Thoracic aorta (tissue), 2 donors: ENCODE measurements around the gene PCDHGA1. TPM values are rescaled to one million over a fixed set of nuclear protein-coding genes. Genes with fewer than 3 reads are reported as not detected.
A peak's percentile ranks its signal among the peaks of the same experiment; 100 is the strongest.
"Not testable (repeated sequence)": the region's sequence is repeated elsewhere in the genome, so short reads cannot be mapped to it uniquely, and the experiment has no call there.

ENCODE experiments used
- ATAC-seq: fragments of 150-250 bp; one replicate; pipeline ENCODE4 v1.8.0; 2017; ENCODE audit warnings: low read depth; ENCODE audit not compliant: insufficient number of reproducible peaks, low FRiP score
- DNase-seq: peaks from one replicate; pipeline ENCODE4 v3.0.0-alpha.2; 2020; ENCODE audit warnings: low spot score
- H3K27ac ChIP-seq, 2 donors: fragments of 200-600 bp; sonication (generic); 1 replicate in 1 of 2; 2 replicates in 1 of 2; pipeline ENCODE4 v1.5.1; 2016; ENCODE audit warnings: mild to moderate bottlenecking in 2 of 2, moderate library complexity in 2 of 2
- H3K27me3 ChIP-seq: fragments of 200-600 bp; sonication (generic); replicated peaks from 2 replicates; pipeline ENCODE4 v1.6.0; 2016; ENCODE audit warnings: mild to moderate bottlenecking; ENCODE audit not compliant: insufficient read depth
- H3K36me3 ChIP-seq: fragments of 200-600 bp; sonication (generic); one replicate; pipeline ENCODE4 v1.5.1; 2016
- H3K4me1 ChIP-seq, 2 donors: fragments of 200-600 bp; sonication (generic); 1 replicate in 1 of 2; 2 replicates in 1 of 2; pipeline versions ENCODE4 v1.5.1 to v1.6.0; 2016; ENCODE audit warnings: low read depth in 2 of 2, mild to moderate bottlenecking in 1 of 2; ENCODE audit not compliant: control insufficient read depth in 1 of 2
- H3K4me3 ChIP-seq: fragments of 200-600 bp; sonication (generic); 2 replicates; pipeline ENCODE4 v1.5.1; 2016; ENCODE audit warnings: mild to moderate bottlenecking
- H3K9me3 ChIP-seq: fragments of 200-600 bp; sonication (generic); 2 replicates; pipeline ENCODE4 v1.5.1; 2016
- total RNA-seq, 2 donors: library from RNA; depleted of rRNA; stranded (reverse); fragments of >200 nt; gene quantifications; one replicate each; pipeline versions ENCODE4 v1.1.0 to v1.2.3, GENCODE V29; 2016
- TF ChIP-seq, protein P1 (sequence below): fragments of 200-600 bp; sonication (generic); IDR thresholded peaks from one replicate; pipeline ENCODE4 v1.5.1; 2019; ENCODE audit warnings: antibody characterized with exemption

PCDHGA1 gene
- total RNA-seq, 2 donors from 2014 or later: 0.41 to 2.8 TPM

DNA sequence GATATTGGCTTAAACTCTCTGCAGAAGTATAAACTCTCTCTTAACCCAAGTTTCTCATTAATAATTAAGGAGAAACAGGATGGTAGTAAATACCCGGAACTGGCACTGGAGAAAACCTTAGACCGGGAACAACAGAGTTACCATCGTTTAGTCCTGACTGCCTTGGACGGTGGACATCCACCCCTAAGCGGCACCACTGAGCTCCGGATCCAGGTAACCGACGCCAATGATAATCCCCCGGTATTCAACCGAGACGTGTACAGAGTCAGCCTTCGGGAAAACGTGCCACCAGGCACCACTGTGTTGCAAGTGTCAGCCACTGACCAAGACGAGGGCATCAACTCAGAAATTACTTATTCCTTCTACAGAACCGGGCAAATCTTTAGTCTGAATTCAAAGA, 68.3 kb downstream of the PCDHGA1 start:
- TF ChIP-seq, protein P1, sequence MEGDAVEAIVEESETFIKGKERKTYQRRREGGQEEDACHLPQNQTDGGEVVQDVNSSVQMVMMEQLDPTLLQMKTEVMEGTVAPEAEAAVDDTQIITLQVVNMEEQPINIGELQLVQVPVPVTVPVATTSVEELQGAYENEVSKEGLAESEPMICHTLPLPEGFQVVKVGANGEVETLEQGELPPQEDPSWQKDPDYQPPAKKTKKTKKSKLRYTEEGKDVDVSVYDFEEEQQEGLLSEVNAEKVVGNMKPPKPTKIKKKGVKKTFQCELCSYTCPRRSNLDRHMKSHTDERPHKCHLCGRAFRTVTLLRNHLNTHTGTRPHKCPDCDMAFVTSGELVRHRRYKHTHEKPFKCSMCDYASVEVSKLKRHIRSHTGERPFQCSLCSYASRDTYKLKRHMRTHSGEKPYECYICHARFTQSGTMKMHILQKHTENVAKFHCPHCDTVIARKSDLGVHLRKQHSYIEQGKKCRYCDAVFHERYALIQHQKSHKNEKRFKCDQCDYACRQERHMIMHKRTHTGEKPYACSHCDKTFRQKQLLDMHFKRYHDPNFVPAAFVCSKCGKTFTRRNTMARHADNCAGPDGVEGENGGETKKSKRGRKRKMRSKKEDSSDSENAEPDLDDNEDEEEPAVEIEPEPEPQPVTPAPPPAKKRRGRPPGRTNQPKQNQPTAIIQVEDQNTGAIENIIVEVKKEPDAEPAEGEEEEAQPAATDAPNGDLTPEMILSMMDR: no peak
- Histone ChIP-seq H3K4me1 (no peaks in the 10 kb centered on the region), H3K27me3 (no peaks in the 10 kb centered on the region), H3K4me3 (peak overlapping the region; percentile 33), H3K27ac (no peak overlapping the region), H3K9me3 (peaks cover 88% of the 10 kb centered on the region), H3K36me3 (no peaks in the 10 kb centered on the region)
- ATAC-seq: no peak
- DNase-seq: no peak

DNA sequence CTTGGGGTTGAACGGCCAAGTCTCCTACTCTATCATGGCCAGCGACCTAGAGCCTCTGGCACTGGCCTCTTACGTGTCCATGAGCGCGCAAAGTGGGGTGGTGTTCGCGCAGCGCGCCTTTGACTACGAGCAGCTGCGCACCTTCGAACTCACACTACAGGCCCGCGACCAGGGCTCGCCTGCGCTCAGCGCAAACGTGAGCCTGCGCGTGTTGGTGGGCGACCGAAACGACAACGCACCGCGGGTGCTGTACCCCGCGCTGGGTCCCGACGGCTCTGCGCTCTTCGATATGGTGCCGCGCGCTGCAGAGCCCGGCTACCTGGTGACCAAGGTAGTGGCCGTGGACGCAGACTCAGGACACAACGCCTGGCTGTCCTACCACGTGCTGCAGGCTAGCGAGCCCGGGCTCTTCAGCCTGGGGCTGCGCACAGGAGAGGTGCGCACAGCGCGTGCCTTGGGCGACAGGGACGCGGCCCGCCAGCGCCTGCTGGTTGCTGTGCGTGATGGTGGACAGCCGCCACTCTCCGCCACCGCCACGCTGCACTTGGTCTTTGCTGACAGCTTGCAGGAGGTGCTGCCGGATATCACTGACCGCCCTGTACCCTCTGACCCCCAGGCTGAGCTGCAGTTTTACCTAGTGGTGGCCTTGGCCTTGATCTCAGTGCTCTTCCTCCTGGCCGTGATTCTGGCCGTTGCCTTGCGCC, 69.4 kb downstream of the PCDHGA1 start:
- Histone ChIP-seq H3K27me3 (no peaks in the 10 kb centered on the region), H3K4me3 (peak overlapping the region; percentile 24), H3K36me3 (no peaks in the 10 kb centered on the region), H3K9me3 (peaks cover 88% of the 10 kb centered on the region), H3K4me1 (no peaks in the 10 kb centered on the region), H3K27ac (no peak overlapping the region)
- DNase-seq (no peak), ATAC-seq (no peak)
- TF ChIP-seq, protein P1: no peak

DNA sequence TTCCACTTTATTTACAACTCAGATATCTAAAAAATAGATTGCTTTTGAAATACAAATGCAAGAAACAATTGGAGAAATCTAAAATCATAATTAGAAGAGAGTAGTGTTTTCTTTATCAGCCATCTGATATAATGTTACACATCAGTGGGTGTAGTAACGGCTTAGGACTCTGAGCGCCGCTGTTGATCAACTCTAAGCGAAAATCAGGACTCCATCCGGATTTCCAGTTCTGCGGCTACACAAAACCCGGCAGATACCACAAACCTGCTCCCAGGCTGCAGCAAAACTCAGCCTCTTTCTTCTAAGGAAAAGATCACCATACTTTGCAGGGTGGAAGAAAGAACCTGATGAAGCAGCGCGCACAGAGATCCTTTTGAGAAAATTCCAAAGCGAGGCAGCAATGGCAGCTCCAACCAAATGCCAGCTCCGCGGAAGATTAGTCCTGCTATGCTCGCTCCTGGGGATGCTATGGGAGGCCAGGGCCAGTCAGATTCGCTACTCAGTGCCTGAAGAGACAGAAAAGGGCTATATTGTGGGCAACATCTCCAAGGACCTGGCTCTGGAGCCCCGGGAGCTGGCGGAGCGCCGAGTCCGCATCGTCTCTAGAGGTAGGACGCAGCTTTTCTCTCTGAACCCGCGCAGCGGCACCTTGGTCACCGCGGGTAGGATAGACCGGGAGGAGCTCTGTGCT, 72.4 kb downstream of the PCDHGA1 start, which contains the start of gene PCDHGA9:
Gene PCDHGA9 (plus strand): TSS at position 226 of the 691 bp plus-strand sequence. CDS start 175 bp downstream, at position 401.
- Histone ChIP-seq H3K9me3 (peaks cover 90% of the 10 kb centered on the region), H3K27ac (no peak within 1 kb of the TSS), H3K36me3 (no peaks in the 10 kb centered on the region), H3K4me3 (peak within 1 kb of the TSS; percentile 55), H3K4me1 (no peaks in the 10 kb centered on the region), H3K27me3 (no peaks in the 10 kb centered on the region)
- ATAC-seq (no peak), DNase-seq (no peak)
- TF ChIP-seq, protein P1: no peak

DNA sequence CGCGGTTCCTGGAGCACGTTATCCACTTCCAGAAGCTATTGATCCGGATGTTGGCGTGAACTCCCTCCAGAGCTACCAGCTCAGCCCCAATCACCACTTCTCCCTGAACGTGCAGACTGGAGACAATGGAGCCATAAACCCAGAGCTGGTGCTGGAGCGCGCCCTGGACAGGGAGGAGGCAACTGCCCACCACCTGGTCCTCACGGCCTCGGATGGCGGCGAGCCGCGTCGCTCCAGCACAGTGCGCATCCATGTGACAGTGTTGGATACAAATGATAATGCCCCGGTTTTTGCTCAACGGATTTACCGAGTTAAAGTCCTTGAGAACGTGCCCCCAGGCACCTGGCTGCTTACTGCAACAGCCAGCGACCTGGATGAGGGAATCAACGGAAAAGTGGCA, 73.1 kb downstream of the PCDHGA1 start:
- no peaks in the 10 kb centered on the region for H3K27me3 ChIP-seq
- H3K4me1 ChIP-seq: no peaks in the 10 kb centered on the region
- H3K9me3 ChIP-seq: peaks cover 93% of the 10 kb centered on the region
- TF ChIP-seq, protein P1: no peak
- H3K4me3 ChIP-seq: peak overlapping the region; percentile 55
- H3K36me3 ChIP-seq: no peaks in the 10 kb centered on the region
- no peak overlapping the region for H3K27ac ChIP-seq
- no peak for ATAC-seq
- DNase-seq: no peak

DNA sequence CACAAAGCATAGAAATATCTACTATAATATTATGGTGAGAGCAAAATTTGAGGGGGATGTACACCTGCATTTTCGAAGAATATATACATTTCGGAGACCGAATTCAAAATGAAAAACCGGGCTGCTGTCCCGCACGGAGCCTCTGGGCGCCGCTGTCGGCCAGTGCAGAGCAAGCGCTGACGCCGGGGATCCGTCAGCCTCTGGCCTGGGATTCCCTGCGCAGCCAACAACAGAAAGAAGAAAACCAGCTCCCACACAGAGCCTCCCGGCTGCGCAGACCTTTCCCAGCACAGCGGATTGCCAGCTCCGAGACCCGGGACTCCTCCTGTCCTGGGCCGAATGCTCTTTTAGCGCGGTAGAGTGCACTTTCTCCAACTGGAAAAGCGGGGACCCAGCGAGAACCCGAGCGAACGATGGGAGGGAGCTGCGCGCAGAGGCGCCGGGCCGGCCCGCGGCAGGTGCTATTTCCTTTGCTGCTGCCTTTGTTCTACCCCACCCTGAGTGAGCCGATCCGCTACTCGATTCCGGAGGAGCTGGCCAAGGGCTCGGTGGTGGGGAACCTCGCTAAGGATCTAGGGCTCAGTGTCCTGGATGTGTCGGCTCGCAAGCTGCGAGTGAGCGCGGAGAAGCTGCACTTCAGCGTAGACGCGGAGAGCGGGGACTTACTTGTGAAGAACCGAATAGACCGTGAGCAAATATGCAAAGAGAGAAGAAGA, 77.6 kb downstream of the PCDHGA1 start, which contains the start of gene PCDHGB6:
Gene PCDHGB6 (plus strand): TSS at position 232 of the 716 bp plus-strand sequence. CDS start 182 bp downstream, at position 414.
- not testable (repeated sequence) for DNase-seq, ATAC-seq, H3K27me3 ChIP-seq, H3K27ac ChIP-seq, H3K4me1 ChIP-seq, H3K36me3 ChIP-seq
- Histone ChIP-seq H3K9me3 (peaks cover 99% of the 10 kb centered on the region), H3K4me3 (peak within 1 kb of the TSS; percentile 49)
